Ovary (tissue), 9 donors: ENCODE data around the gene NAGS. TPM values are rescaled to one million over a fixed set of nuclear protein-coding genes. Genes with fewer than 3 reads are reported as not detected.

Experiments used
- DNase-seq, 5 donors: peaks; one replicate each; pipeline ENCODE4 v3.0.0-alpha.2; 2019 to 2020
- H3K27ac ChIP-seq, 2 donors: fragments of 200-600 bp; one replicate each; pipeline versions ENCODE4 v1.5.1 to v1.8.0; 2019 to 2022
- H3K27me3 ChIP-seq: fragments of 200-600 bp; one replicate; pipeline ENCODE4 v1.8.0; 2022
- H3K36me3 ChIP-seq: fragments of 200-600 bp; sonication (generic); one replicate; pipeline ENCODE4 v1.5.1; 2019
- H3K4me1 ChIP-seq: one replicate; pipeline ENCODE4 v1.8.1; 2013; ENCODE audit warnings: mild to moderate bottlenecking, moderate library complexity; ENCODE audit not compliant: insufficient read depth
- H3K4me3 ChIP-seq: fragments of 200-600 bp; sonication (generic); one replicate; pipeline ENCODE4 v1.5.1; 2017
- H3K9me3 ChIP-seq, 2 donors: fragments of 200-600 bp in 1 of 2; sonication (generic) in 1 of 2; one replicate each; pipeline versions ENCODE4 v1.5.1 to v1.8.1; 2013 to 2019; ENCODE audit warnings: mild to moderate bottlenecking in 1 of 2, moderate library complexity in 1 of 2
- CTCF ChIP-seq, 3 donors: fragments of 450-650 bp in 2 of 3; fragments of 200-600 bp in 1 of 3; IDR thresholded peaks; one replicate each; pipeline versions ENCODE4 v1.5.1 to v1.8.0; 2016 to 2022; ENCODE audit warnings: antibody characterized with exemption in 3 of 3, mild to moderate bottlenecking in 1 of 3
- EP300 ChIP-seq: sonication (generic); formaldehyde crosslinking; IDR thresholded peaks from one replicate; pipeline ENCODE4 v1.6.1; 2017; ENCODE audit warnings: antibody characterized with exemption
- POLR2A ChIP-seq: fragments of 450-650 bp; IDR thresholded peaks from one replicate; pipeline ENCODE4 v1.6.1; 2017; ENCODE audit warnings: antibody characterized with exemption, mild to moderate bottlenecking, moderate library complexity
- WGBS, 3 donors: extraction: QIAGEN DNeasy Blood & Tissue Kit in 1 of 3; methylation state at CpG; one replicate each; pipeline versions ENCODE4 v1.1.5 to v1.1.7; 2013 to 2017; 5-methylcytosine and 5-hydroxymethylcytosine counted together
- intact Hi-C, 4 donors: fragments of 100-400 bp; cut with DNase I; formaldehyde crosslinking; loops; one replicate each; pipeline versions ENCODE4 v1.11.0 to v1.15.1; 2022 to 2023
- polyA plus RNA-seq, 2 donors: library from polyadenylated mRNA; stranded (reverse); fragments of 200-250 nt in 1 of 2; fragments of 350-450 nt in 1 of 2; fragmentation: Illumina TruSeq in 1 of 2; extraction: RNeasy Lipid Tissue Mini Kit (QIAGEN cat#74804) in 1 of 2; gene quantifications; one replicate each; pipeline ENCODE4 v1.2.3, GENCODE V29; 2013 to 2014
- total RNA-seq, 7 donors: library from RNA; depleted of rRNA in 2 of 7; stranded (reverse); fragments of >200 nt in 2 of 7; fragmentation: NEBNext Ultra II Directional in 3 of 7; extraction: Animal tissue kit (Norgen Biotek cat#: 25700) in 3 of 7; gene quantifications; one replicate each; pipeline versions ENCODE4 v1.1.0 to v1.2.4, GENCODE V29; 2016 to 2023
- donor health status: DM: no; HTN: no; CAD: no; lungs with moderate emphysema.
- donor health status: DM: no; HTN: no; CAD: no.
- donor health status: Bipolar disorder and iron deficiency.
- donor health status: DM: yes; HTN: yes; CAD: no.
- donor health status: DM: no; HTN: no; CAD: no.
- donor health status: DM: yes; HTN: yes; CAD: no.

NAGS gene
- total and polyA plus RNA-seq, 9 donors, result 0.33 to 1.7 (median 1.3) TPM

- H3K27me3 ChIP-seq, result no peaks in the 10 kb centered on the region
- no peak for DNase-seq
- H3K4me3 ChIP-seq, result no peak overlapping the region
- intact Hi-C loops, result no loop called here
- TF ChIP-seq CTCF (IDR thresholded peaks at IDR 0.05), result no peak
- no peak for TF ChIP-seq POLR2A
- TF ChIP-seq EP300, result no peak
- WGBS, 3 donors, result 52 to 60% (median 55%) methylated on average over 4 of the region's 4 CpGs
- no peaks in the 10 kb centered on the region for H3K36me3 ChIP-seq
- peaks cover 13% of the 10 kb centered on the region for H3K4me1 ChIP-seq
- no peak overlapping the region for H3K27ac ChIP-seq
- no peaks in the 10 kb centered on the region for H3K9me3 ChIP-seq
Observed at GRCh38 chr17:44010966-44011647, 6.7 kb downstream of the NAGS start.

DNA sequence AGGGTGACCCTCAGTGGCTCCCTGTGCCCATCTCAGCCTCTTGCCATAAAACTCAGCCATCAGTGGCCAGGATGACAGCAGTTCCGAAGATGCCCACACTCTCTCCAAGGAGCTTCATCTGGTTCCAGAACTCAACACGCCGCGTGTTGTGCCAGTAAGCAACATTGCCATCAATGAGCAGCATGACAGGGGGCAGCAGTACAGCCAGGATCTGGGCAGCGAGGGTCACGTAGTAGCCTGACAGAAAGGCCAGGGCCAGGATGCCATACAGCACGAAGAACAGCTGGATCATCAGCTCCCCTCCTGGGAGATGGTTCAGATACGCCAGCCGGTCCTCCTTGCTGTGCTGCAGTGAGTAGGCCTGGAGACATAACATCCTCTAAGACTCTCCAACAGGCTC is 7.5 kb downstream of the NAGS start:
- WGBS, 3 donors, result 79 to 86% (median 86%) methylated on average over 9 of the region's 9 CpGs
- Histone ChIP-seq H3K9me3 (no peaks in the 10 kb centered on the region), H3K27me3 (no peaks in the 10 kb centered on the region), H3K4me3 (no peak overlapping the region), H3K36me3 (no peaks in the 10 kb centered on the region), H3K27ac (no peak overlapping the region), H3K4me1 (peaks cover 10% of the 10 kb centered on the region)
- TF ChIP-seq POLR2A (no peak), EP300 (no peak), CTCF (IDR thresholded peaks at IDR 0.05) (no peak)
- intact Hi-C loops, result no loop called here
- no peak for DNase-seq

DNA sequence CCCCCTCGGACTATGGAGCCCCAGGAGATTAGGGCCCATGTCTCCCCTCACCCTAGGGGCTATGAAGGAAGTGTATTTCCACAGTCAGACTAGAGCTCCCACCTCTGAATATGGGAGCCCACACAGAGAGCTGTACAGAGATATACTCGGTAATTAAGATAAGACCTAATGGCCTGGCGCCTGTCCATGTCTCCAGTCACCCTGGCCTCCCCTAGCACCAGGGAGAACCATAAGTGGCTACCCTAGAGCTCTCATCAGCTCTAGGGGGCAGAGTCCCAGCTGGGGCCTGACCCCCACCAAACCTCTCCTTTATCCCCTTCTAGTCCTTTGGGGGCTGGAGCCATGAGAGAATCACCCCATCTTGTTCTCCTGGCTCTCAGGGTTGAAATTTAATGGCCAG is 8.0 kb downstream of the NAGS start:
- H3K27ac ChIP-seq, result no peak overlapping the region
- no peaks in the 10 kb centered on the region for H3K36me3 ChIP-seq
- no peak overlapping the region for H3K4me3 ChIP-seq
- WGBS, 3 donors, result 53 to 73% (median 56%) methylated on average over 3 of the region's 3 CpGs
- no peak for DNase-seq
- intact Hi-C loops, result no loop called here
- no peak for TF ChIP-seq CTCF (IDR thresholded peaks at IDR 0.05)
- TF ChIP-seq POLR2A, result no peak
- no peak for TF ChIP-seq EP300
- H3K27me3 ChIP-seq, result no peaks in the 10 kb centered on the region
- H3K9me3 ChIP-seq, result no peaks in the 10 kb centered on the region
- peaks cover 10% of the 10 kb centered on the region for H3K4me1 ChIP-seq

GRCh38 chr17:44012874-44013273 is 8.5 kb downstream of the NAGS start:
- no peaks in the 10 kb centered on the region for H3K9me3 ChIP-seq
- no peak for DNase-seq
- TF ChIP-seq CTCF (IDR thresholded peaks at IDR 0.05), result no peak
- no peak for TF ChIP-seq EP300
- no peak for TF ChIP-seq POLR2A
- peaks cover 8% of the 10 kb centered on the region for H3K4me1 ChIP-seq
- intact Hi-C loops, result no loop called here
- H3K27ac ChIP-seq, result no peak overlapping the region
- 88 to 92% (median 88%) methylated on average over 14 of the region's 14 CpGs for WGBS, 3 donors
- no peak overlapping the region for H3K4me3 ChIP-seq
- H3K36me3 ChIP-seq, result no peaks in the 10 kb centered on the region
- H3K27me3 ChIP-seq, result no peaks in the 10 kb centered on the region
